Measurements from ENCODE around the gene RUNX1.

The RUNX1 gene

GRCh38 chr21:35035116-35035515, 14.0 kb downstream of the RUNX1 start:
- DNase-seq, result no peak

- no peak for DNase-seq
These were observed 14.7 kb downstream of the RUNX1 start for GRCh38 chr21:35034203-35034926.

DNA sequence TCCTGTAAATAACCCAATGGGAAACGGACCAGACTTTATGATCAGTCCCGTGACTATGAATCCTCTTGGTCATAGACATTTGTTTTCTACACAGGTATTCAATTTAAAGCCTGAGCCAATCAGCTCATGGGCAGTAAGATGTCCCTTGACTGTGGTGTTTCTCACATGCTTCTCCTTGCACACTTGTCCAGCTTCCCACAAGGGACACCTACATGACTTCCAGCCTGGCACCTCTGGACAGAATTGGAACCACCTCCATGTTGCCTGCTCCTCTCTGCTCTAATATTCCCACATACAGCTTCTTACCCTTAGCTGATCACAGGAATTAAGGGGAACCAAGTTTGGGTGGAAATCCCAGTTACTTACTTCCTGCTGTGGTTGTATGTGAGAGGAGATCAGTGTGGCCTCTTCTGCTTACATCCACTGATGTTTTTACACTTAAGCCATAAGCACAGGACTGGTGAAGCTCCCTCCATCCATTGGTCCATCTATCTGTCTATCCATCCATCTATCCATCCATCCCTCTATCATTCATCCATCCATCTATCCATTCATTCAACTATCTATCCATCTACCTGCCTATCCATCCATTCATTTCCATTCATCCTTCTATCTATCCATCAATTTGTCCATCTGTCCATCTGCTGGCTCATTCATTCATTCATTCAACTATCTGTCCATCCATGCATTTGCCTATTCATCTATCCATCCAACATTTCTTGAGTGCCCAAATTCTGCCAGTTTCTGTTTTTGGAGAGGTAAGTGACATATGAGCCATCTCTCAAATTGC, 16.4 kb downstream of the RUNX1 start:
- no peak for DNase-seq

- no peak for DNase-seq
These were observed 20.6 kb downstream of the RUNX1 start for GRCh38 chr21:35028451-35028978.

DNA sequence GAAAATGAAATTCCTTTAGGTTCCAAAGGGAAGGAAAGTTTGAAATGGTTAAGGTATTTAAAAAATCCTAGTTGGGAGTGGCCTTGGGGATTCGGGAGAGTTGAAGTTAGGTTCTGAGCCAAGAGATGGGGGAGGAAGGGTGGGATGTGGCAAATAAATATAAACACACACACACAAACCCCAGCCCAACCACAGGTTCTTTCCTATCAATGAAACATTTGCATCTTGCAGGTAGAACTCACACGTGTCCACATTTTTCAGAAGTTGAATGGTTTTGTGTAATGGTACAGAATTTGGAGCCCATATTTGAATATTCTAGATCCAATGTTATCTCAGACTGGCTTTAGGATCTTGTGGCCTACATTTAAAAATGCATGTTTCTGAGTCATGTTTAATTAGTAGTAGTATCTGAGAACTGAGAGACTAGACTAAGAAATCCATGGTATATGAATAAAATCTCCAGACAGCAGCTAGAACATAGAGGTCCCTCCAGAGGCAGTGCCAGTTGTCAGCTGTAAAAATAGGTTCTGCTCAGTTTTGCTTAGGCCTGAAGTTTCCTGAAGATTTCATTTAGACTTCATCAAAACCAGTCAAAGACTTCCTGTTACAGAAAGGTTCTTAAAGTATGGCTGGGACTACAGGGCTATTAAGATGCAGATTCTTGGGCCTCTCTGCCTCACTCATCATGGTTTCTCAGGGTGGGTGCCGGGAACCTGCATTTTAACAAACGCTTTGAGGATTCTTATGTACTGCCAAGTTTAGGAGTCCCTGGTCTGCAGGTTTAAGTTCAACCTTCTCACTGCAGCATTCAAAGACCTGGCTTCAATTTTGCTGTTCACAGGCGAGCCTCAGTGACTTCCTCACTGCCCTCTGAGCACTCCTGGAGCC, 21.3 kb downstream of the RUNX1 start:
- DNase-seq, result no peak

- DNase-seq, result peak; percentile 82
These were observed 22.2 kb downstream of the RUNX1 start for GRCh38 chr21:35026617-35027562.

GRCh38 chr21:35026153-35026500, 23.0 kb downstream of the RUNX1 start:
- DNase-seq, result no peak

DNA sequence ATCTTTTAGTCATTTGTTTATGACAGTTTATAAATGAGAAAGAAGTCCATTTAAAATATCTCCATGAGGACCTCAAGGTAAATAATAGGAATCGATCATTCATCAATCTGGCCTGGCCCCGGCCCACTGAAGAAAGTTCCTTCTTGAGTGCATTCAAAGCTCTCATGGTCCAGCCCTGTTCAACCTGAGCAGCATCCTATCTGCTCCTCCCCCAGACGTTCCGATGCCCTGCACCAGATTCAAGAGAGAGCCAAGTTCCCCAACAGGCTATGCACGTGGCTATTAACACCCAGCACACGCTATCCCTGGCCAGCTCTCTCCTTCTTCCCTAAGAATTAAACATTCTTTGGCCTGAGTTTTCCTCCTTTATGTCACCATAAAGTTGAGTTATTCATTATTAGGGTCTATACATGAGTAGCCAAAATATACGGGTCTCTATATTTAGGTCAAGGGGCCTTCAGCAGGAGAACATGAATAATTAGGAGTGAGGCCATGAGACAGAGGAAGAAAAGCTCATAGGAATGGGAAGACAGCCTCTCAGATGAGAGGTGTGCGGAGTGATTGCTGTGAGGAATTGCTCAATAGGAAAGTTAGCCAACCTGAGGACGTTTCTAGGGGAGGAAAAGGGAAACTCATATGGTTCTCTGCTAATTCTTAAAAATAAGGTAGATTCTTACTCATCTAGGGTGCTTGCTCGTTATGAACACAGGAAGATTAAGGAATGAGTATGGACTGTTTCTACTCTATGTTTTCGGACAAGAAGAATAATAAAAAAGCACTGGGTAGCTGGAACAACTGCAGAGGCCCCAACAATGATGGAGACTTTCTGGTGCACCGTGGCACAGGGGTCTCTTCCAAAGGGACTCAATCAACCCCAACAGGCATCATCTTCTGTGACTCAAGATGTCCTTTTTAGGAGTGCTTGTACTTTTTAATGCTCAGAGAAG, 23.6 kb downstream of the RUNX1 start:
- no peak for DNase-seq

- no peak for DNase-seq
These were observed 24.6 kb downstream of the RUNX1 start for GRCh38 chr21:35024513-35024912.

DNA sequence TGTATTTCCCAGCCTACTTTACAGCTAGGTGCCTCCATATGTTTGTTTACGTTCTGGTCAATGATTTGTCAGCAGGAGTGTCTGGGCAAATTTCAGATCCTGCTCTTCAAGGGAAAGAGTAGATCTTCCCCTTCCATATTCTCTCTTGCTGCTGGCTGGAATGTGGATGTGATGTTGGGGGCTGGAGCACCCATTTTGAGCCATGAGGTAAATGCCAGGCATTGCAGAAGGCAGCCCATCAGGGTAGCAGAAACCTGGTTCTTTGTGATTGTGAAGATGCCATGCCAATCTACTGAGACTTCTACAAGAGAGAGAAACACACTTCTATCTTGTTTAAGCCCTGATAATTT, 25.1 kb downstream of the RUNX1 start:
- no peak for DNase-seq

- DNase-seq, result no peak
These were observed 25.6 kb downstream of the RUNX1 start for GRCh38 chr21:35023396-35024070.

- no peak for DNase-seq
These were observed 27.6 kb downstream of the RUNX1 start for GRCh38 chr21:35021546-35021945.

GRCh38 chr21:35020902-35021301, 28.2 kb downstream of the RUNX1 start:
- DNase-seq, result no peak

GRCh38 chr21:35020436-35020835, 28.7 kb downstream of the RUNX1 start:
- DNase-seq, result peak; percentile 48

GRCh38 chr21:35019631-35020032, 29.5 kb downstream of the RUNX1 start:
- DNase-seq, result no peak

DNA sequence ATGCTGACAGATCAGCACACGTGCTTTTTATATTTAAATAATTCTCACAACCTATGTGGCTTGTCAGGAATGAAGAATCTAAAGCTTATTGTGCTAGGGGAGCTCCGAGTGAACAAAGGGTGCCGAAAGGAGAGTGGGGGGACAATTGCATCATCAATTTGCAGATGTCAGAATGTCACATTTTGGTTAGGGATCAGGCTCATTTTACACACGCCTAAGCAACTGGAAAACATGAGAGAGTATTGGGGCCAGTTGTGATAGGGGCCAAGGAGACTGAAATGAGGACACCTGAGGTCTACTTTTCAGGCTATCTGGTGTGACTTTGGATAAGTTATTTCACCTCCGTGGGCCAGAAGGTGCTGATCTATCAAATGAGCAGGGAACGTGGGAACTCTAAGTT, 31.8 kb downstream of the RUNX1 start:
- no peak for DNase-seq

DNA sequence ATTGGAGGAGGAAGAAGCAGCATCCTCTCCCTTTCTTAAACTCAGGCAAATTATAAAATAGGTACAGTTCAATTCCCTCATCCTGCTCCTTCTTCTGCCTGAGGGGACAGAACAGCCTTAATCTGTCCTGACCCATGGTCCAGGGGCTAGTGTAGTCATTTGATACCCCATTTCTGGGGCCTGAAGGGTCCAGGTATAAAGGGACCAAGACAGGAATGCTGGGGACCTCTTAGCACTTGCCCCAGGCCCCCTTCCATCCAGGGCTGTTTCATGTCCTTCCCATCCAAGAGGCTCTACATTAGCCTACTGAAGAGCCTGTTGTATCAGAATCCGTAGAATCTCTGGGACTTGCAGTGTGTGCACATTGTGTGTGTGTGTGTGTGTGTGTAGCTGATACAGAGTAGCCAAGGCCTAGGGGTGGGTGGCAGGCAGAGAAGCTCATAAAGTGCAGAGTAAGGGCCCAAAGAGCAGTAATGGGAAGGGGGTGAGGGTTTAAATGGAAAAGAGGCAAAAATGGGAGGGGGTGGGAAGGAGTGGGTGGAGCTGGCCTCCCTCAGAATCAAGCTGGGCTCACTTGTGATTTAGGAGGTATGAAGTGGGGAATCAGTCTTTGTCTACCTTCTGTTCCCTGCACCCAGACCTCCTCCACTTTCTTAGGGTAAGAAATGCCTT, 32.4 kb downstream of the RUNX1 start:
- no peak for DNase-seq

- no peak for DNase-seq
These were observed 33.0 kb downstream of the RUNX1 start for GRCh38 chr21:35016071-35016470.

DNA sequence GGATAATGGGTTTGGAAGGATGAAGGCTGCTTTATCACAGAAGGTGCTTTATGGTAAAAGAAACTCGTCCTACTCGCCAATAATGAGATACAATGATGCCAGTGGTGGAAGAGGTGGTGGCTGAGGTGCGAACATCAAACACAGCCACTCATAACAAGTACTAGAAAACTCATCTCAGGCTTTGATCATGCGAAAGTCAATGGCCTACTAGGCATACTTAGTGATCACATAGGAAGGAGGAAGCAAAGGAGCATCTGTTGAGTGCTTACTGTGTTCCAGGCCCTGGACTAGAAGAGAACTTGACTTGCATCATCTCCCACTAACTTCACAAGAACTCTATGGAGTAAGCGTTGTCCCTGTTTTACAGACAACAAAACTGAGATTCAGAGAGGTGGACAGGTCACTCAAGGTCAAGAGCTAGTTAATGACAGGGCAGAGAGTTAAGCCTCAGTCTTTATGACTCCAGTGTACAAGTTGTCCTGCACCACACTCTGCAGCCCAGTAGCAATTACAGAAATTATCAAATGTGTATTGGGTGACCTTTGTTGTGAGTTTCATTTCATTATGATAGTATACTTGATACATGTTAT, 33.6 kb downstream of the RUNX1 start:
- peak; percentile 53 for DNase-seq

Data from activated naive CD4-positive, alpha-beta T cell treated with Interleukin-2 at 50 U/mL for 16 hours (primary cell).